ENCODE data around the gene FHIT.

FHIT gene

GRCh38 chr3:59980576-59980975 is 1270.7 kb downstream of the FHIT start:
- DNase-seq (ENCODE audit: low read depth): no peak
- in situ Hi-C loops (cut with HindIII; ENCODE audit: low sequenced_read_pairs): no loop called here
- TF ChIP-seq, protein P1, sequence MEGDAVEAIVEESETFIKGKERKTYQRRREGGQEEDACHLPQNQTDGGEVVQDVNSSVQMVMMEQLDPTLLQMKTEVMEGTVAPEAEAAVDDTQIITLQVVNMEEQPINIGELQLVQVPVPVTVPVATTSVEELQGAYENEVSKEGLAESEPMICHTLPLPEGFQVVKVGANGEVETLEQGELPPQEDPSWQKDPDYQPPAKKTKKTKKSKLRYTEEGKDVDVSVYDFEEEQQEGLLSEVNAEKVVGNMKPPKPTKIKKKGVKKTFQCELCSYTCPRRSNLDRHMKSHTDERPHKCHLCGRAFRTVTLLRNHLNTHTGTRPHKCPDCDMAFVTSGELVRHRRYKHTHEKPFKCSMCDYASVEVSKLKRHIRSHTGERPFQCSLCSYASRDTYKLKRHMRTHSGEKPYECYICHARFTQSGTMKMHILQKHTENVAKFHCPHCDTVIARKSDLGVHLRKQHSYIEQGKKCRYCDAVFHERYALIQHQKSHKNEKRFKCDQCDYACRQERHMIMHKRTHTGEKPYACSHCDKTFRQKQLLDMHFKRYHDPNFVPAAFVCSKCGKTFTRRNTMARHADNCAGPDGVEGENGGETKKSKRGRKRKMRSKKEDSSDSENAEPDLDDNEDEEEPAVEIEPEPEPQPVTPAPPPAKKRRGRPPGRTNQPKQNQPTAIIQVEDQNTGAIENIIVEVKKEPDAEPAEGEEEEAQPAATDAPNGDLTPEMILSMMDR (IDR thresholded peaks at IDR 0.05; ENCODE audit: low read depth, low read length, missing control alignments): no peak
- no peak overlapping the region for H3K4me3 ChIP-seq (ENCODE audit: low read depth, low read length)

- no peak for DNase-seq (ENCODE audit: low read depth)
- H3K4me3 ChIP-seq (ENCODE audit: low read depth, low read length): no peak overlapping the region
- TF ChIP-seq, protein P1 (IDR thresholded peaks at IDR 0.05; ENCODE audit: low read depth, low read length, missing control alignments): no peak
- in situ Hi-C loops (cut with HindIII; ENCODE audit: low sequenced_read_pairs): no loop called here
These were observed 1271.7 kb downstream of the FHIT start for GRCh38 chr3:59979542-59979941.

GRCh38 chr3:59978979-59979378 is 1272.3 kb downstream of the FHIT start:
- TF ChIP-seq, protein P1 (IDR thresholded peaks at IDR 0.05; ENCODE audit: low read depth, low read length, missing control alignments): no peak
- DNase-seq (ENCODE audit: low read depth): no peak
- H3K4me3 ChIP-seq (ENCODE audit: low read depth, low read length): no peak overlapping the region
- in situ Hi-C loops (cut with HindIII; ENCODE audit: low sequenced_read_pairs): no loop called here

GRCh38 chr3:59970796-59971195 is 1280.5 kb downstream of the FHIT start:
- no peak overlapping the region for H3K4me3 ChIP-seq (ENCODE audit: low read depth, low read length)
- in situ Hi-C loops (cut with HindIII; ENCODE audit: low sequenced_read_pairs): no loop called here
- TF ChIP-seq, protein P1 (IDR thresholded peaks at IDR 0.05; ENCODE audit: low read depth, low read length, missing control alignments): no peak
- no peak for DNase-seq (ENCODE audit: low read depth)

DNA sequence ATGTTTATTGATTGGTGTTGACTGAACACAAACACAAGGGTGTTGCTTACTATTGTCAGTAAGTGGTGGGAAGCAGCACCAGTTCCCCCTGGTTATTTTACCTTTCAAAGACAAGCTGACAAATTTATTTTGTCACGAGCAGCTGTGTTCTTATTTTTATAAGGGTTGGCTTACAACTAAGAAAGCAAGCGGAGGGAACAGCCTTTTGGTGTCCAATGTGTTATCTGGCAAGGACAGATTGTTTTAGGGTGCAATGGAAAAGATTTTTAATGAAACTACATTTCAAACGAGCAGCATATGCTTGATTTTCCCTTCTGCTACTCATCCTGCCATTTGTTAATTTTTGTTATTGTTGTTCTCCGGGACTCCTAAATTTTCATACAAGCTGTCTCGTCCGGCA is 1280.9 kb downstream of the FHIT start:
- in situ Hi-C loops (cut with HindIII; ENCODE audit: low sequenced_read_pairs): no loop called here
- no peak for DNase-seq (ENCODE audit: low read depth)
- TF ChIP-seq, protein P1 (IDR thresholded peaks at IDR 0.05; ENCODE audit: low read depth, low read length, missing control alignments): no peak
- H3K4me3 ChIP-seq (ENCODE audit: low read depth, low read length): no peak overlapping the region

- no peak for DNase-seq (ENCODE audit: low read depth)
- TF ChIP-seq, protein P1 (IDR thresholded peaks at IDR 0.05; ENCODE audit: low read depth, low read length, missing control alignments): no peak
- in situ Hi-C loops (cut with HindIII; ENCODE audit: low sequenced_read_pairs): no loop called here
- H3K4me3 ChIP-seq (ENCODE audit: low read depth, low read length): no peak overlapping the region
These were observed 1282.7 kb downstream of the FHIT start for GRCh38 chr3:59968513-59969045.

All from astrocyte of the cerebellum (primary cell).